Esophagus squamous epithelium (tissue), 5 donors: ENCODE data around the gene RSPH9. TPM values are rescaled to one million over a fixed set of nuclear protein-coding genes. Genes with fewer than 3 reads are reported as not detected.

ENCODE experiments used
- DNase-seq: peaks from one replicate; lab custom pipeline; 2025; lab: John Stamatoyannopoulos, UW
- H3K27ac ChIP-seq, 4 donors: fragments of 200-600 bp; sonication (generic); one replicate each; pipeline ENCODE4 v1.5.1; 2016 to 2019; ENCODE audit warnings: mild to moderate bottlenecking in 1 of 4
- H3K27me3 ChIP-seq, 4 donors: fragments of 200-600 bp; sonication (generic); 1 replicate in 3 of 4; 2 replicates in 1 of 4; pipeline versions ENCODE4 v1.5.1 to v1.6.0; 2017 to 2021; ENCODE audit warnings: antibody characterized with exemption in 1 of 4
- H3K36me3 ChIP-seq, 3 donors: fragments of 200-600 bp; sonication (generic); one replicate each; pipeline ENCODE4 v1.5.1; 2016 to 2019
- H3K4me1 ChIP-seq, 3 donors: fragments of 200-600 bp; sonication (generic); one replicate each; pipeline ENCODE4 v1.5.1; 2017 to 2019
- H3K4me3 ChIP-seq, 4 donors: fragments of 200-600 bp; sonication (generic); 1 replicate in 3 of 4; 2 replicates in 1 of 4; pipeline ENCODE4 v1.5.1; 2016 to 2019; ENCODE audit warnings: mild to moderate bottlenecking in 2 of 4, moderate library complexity in 1 of 4
- H3K9me3 ChIP-seq, 3 donors: fragments of 200-600 bp; sonication (generic); one replicate each; pipeline ENCODE4 v1.5.1; 2016 to 2019
- CTCF ChIP-seq, 6 experiments: fragments of 450-650 bp in 4 of 6; fragments of 200-600 bp in 2 of 6; sonication (generic) in 2 of 6; IDR thresholded peaks; one replicate each; pipeline ENCODE4 v1.5.1; 2016 to 2019; ENCODE audit warnings: antibody characterized with exemption in 6 of 6, mild to moderate bottlenecking in 4 of 6, moderate library complexity in 4 of 6
- POLR2A ChIP-seq, 4 donors: fragments of 450-650 bp; IDR thresholded peaks; one replicate each; pipeline ENCODE4 v1.6.1; 2017; ENCODE audit warnings: antibody characterized with exemption in 4 of 4, mild to moderate bottlenecking in 4 of 4, moderate library complexity in 3 of 4
- WGBS, 2 donors: methylation state at CpG; one replicate each; pipeline ENCODE4 v1.1.5; 2018; 5-methylcytosine and 5-hydroxymethylcytosine counted together
- intact Hi-C: fragments of 100-400 bp; cut with DNase I; formaldehyde crosslinking; loops from one replicate; pipeline ENCODE4 v1.15.0; 2022
- total RNA-seq, 4 donors: library from RNA; depleted of rRNA; stranded (reverse); fragments of >200 nt; gene quantifications; one replicate each; pipeline ENCODE4 v1.1.0, GENCODE V29; 2016
- donor health status: DM: yes; HTN: yes; CAD: no.

The RSPH9 gene
- total RNA-seq, 4 donors from 2014 or later = 0.15 to 0.38 TPM; not detected in 2

- WGBS, 2 donors = 59 to 71% methylated on average over 1 of the region's 1 CpG
- H3K36me3 ChIP-seq = peaks cover 5 to 79% (median 23%) of the 10 kb centered on the region in 3 donors
Measured at GRCh38 chr6:43608807-43609206, 36.0 kb upstream of the RSPH9 start.

GRCh38 chr6:43609402-43609801, 35.4 kb upstream of the RSPH9 start:
- intact Hi-C loops = no loop called here
- peaks cover 10 to 79% (median 28%) of the 10 kb centered on the region in 3 donors for H3K36me3 ChIP-seq

More at GRCh38 chr6:43608807-43609206, 36.0 kb upstream of the RSPH9 start:
- TF ChIP-seq POLR2A (IDR thresholded peaks at IDR 0.05) (no peak), CTCF (IDR thresholded peaks at IDR 0.05) (no peak)
- Histone ChIP-seq H3K4me1 (no peaks in the 10 kb centered on the region), H3K27ac (no peak overlapping the region), H3K9me3 (no peaks in the 10 kb centered on the region), H3K4me3 (no peak overlapping the region), H3K27me3 (no peaks in the 10 kb centered on the region)
- DNase-seq = no peak
- intact Hi-C loops = no loop called here

GRCh38 chr6:43610431-43610830, 34.4 kb upstream of the RSPH9 start:
- Histone ChIP-seq H3K4me3 (no peak overlapping the region), H3K4me1 (no peaks in the 10 kb centered on the region), H3K27me3 (no peaks in the 10 kb centered on the region), H3K27ac (no peak overlapping the region), H3K36me3 (peaks cover 10 to 79% (median 23%) of the 10 kb centered on the region in 3 donors), H3K9me3 (no peaks in the 10 kb centered on the region)
- no peak for TF ChIP-seq CTCF (IDR thresholded peaks at IDR 0.05)
- no peak for TF ChIP-seq POLR2A (IDR thresholded peaks at IDR 0.05)
- 95 to 98% methylated on average over 5 of the region's 5 CpGs for WGBS, 2 donors
- intact Hi-C loops = no loop called here
- DNase-seq = no peak

More at GRCh38 chr6:43609402-43609801, 35.4 kb upstream of the RSPH9 start:
- H3K27me3 ChIP-seq = no peaks in the 10 kb centered on the region
- no peak overlapping the region for H3K4me3 ChIP-seq
- no peak for DNase-seq
- WGBS, 2 donors = 88 to 100% methylated on average over 1 of the region's 1 CpG
- no peaks in the 10 kb centered on the region for H3K4me1 ChIP-seq
- no peak overlapping the region for H3K27ac ChIP-seq
- no peaks in the 10 kb centered on the region for H3K9me3 ChIP-seq
- TF ChIP-seq POLR2A (IDR thresholded peaks at IDR 0.05) (no peak), CTCF (IDR thresholded peaks at IDR 0.05) (no peak)

GRCh38 chr6:43613721-43614395, 31.0 kb upstream of the RSPH9 start:
- no peaks in the 10 kb centered on the region for H3K4me1 ChIP-seq
- no peaks in the 10 kb centered on the region for H3K27me3 ChIP-seq
- DNase-seq = no peak
- TF ChIP-seq POLR2A (IDR thresholded peaks at IDR 0.05) (no peak), CTCF (IDR thresholded peaks at IDR 0.05) (no peak)
- H3K9me3 ChIP-seq = no peaks in the 10 kb centered on the region
- intact Hi-C loops = no loop called here
- H3K27ac ChIP-seq = no peak overlapping the region
- H3K4me3 ChIP-seq = no peak overlapping the region
- peaks cover 10 to 69% (median 23%) of the 10 kb centered on the region in 3 donors for H3K36me3 ChIP-seq
- 93% methylated on average over 2 to 6 of the region's 6 CpGs for WGBS, 2 donors

GRCh38 chr6:43614396-43614730, 30.5 kb upstream of the RSPH9 start:
- no peak for DNase-seq
- Histone ChIP-seq H3K4me1 (no peaks in the 10 kb centered on the region), H3K27me3 (no peaks in the 10 kb centered on the region), H3K27ac (no peak overlapping the region), H3K36me3 (peaks cover 10 to 73% (median 23%) of the 10 kb centered on the region in 3 donors), H3K4me3 (no peak overlapping the region), H3K9me3 (no peaks in the 10 kb centered on the region)
- intact Hi-C loops = no loop called here
- TF ChIP-seq CTCF (IDR thresholded peaks at IDR 0.05) (no peak), POLR2A (IDR thresholded peaks at IDR 0.05) (no peak)
- 62 to 71% methylated on average over 3 of the region's 3 CpGs for WGBS, 2 donors
